Gastroesophageal sphincter (tissue), 4 donors: ENCODE results near the gene SH2D3A. TPM values are rescaled to one million over a fixed set of nuclear protein-coding genes. Genes with fewer than 3 reads are reported as not detected.
"Not testable (repeated sequence)": the region's sequence is repeated elsewhere in the genome, so short reads cannot be mapped to it uniquely, and the experiment has no call there.

Source experiments
- ATAC-seq: fragments of 150-250 bp; one replicate; pipeline ENCODE4 v1.9.1; 2016; ENCODE audit warnings: mild to moderate bottlenecking, moderate library complexity
- H3K27ac ChIP-seq, 4 donors: fragments of 200-600 bp; sonication (generic) in 3 of 4; 1 replicate in 3 of 4; 2 replicates in 1 of 4; pipeline ENCODE4 v1.5.1; 2016 to 2019
- H3K27me3 ChIP-seq: fragments of 200-600 bp; sonication (generic); one replicate; pipeline ENCODE4 v1.5.1; 2019
- H3K36me3 ChIP-seq, 2 donors: fragments of 200-600 bp; sonication (generic); one replicate each; pipeline ENCODE4 v1.5.1; 2019; ENCODE audit warnings: control low read depth in 1 of 2
- H3K4me1 ChIP-seq, 3 donors: fragments of 200-600 bp; sonication (generic); 1 replicate in 2 of 3; 2 replicates in 1 of 3; pipeline ENCODE4 v1.5.1; 2016 to 2019; ENCODE audit warnings: control low read depth in 2 of 3
- H3K4me3 ChIP-seq, 2 donors: fragments of 200-600 bp; sonication (generic); one replicate each; pipeline ENCODE4 v1.5.1; 2019; ENCODE audit warnings: mild to moderate bottlenecking in 1 of 2, moderate library complexity in 1 of 2
- H3K9me3 ChIP-seq, 3 donors: fragments of 200-600 bp; sonication (generic); one replicate each; pipeline ENCODE4 v1.5.1; 2017 to 2019; ENCODE audit warnings: control low read depth in 2 of 3
- EP300 ChIP-seq: sonication (generic); formaldehyde crosslinking; IDR thresholded peaks from one replicate; pipeline ENCODE4 v1.6.1; 2017; ENCODE audit warnings: antibody characterized with exemption, mild to moderate bottlenecking
- POLR2A ChIP-seq, 2 donors: fragments of 450-650 bp; IDR thresholded peaks; one replicate each; pipeline ENCODE4 v1.6.1; 2017; ENCODE audit warnings: antibody characterized with exemption in 2 of 2, mild to moderate bottlenecking in 2 of 2, moderate library complexity in 1 of 2
- POLR2AphosphoS5 ChIP-seq: sonication (generic); formaldehyde crosslinking; IDR thresholded peaks from one replicate; pipeline ENCODE4 v1.6.1; 2017; ENCODE audit warnings: antibody characterized with exemption
- WGBS, 2 donors: methylation state at CpG; one replicate each; pipeline ENCODE4 v1.1.5; 2018; ENCODE audit warnings: low coverage in 1 of 2; 5-methylcytosine and 5-hydroxymethylcytosine counted together
- total RNA-seq, 4 donors: library from RNA; depleted of rRNA; stranded (reverse); fragments of >200 nt; gene quantifications; one replicate each; pipeline ENCODE4 v1.1.0, GENCODE V29; 2016
- TF ChIP-seq, protein P1 (sequence below), 4 experiments: fragments of 200-600 bp in 2 of 4; fragments of 450-650 bp in 2 of 4; sonication (generic) in 1 of 4; IDR thresholded peaks; one replicate each; pipeline ENCODE4 v1.5.1; 2017 to 2019; ENCODE audit warnings: antibody characterized with exemption in 4 of 4, mild to moderate bottlenecking in 2 of 4, moderate library complexity in 2 of 4

The SH2D3A gene
- total RNA-seq, 4 donors from 2014 or later: 0.78 to 5.8 (median 1.7) TPM; not detected in 1

DNA sequence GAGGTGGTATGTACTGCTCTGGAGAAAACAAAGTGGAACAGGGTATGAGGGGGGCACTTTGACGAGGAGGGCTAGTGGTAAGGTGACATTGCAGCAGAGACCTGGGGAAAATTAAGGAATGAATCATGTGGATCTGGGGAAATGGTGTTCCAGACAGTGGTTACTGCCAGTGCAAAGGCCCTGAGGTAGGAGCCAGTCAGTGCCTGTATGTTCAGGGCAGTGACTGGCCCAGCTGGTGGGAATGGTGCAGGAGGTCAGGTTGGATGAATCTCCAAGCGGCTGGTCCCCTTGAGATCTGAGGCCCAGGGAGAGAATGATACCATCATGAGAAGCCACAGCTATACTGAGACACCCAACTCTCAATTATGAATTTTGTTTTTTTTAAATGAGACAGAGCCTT lies 10.2 kb upstream of the SH2D3A start:
- no peaks in the 10 kb centered on the region for H3K4me1 ChIP-seq
- H3K4me3 ChIP-seq: no peak overlapping the region
- peaks cover 11% of the 10 kb centered on the region for H3K27me3 ChIP-seq
- 70 to 71% methylated on average over 2 of the region's 2 CpGs for WGBS, 2 donors
- H3K9me3 ChIP-seq: no peaks in the 10 kb centered on the region
- H3K27ac ChIP-seq: no peak overlapping the region
- H3K36me3 ChIP-seq: no peaks in the 10 kb centered on the region
- no peak for ATAC-seq
- TF ChIP-seq, protein P1, sequence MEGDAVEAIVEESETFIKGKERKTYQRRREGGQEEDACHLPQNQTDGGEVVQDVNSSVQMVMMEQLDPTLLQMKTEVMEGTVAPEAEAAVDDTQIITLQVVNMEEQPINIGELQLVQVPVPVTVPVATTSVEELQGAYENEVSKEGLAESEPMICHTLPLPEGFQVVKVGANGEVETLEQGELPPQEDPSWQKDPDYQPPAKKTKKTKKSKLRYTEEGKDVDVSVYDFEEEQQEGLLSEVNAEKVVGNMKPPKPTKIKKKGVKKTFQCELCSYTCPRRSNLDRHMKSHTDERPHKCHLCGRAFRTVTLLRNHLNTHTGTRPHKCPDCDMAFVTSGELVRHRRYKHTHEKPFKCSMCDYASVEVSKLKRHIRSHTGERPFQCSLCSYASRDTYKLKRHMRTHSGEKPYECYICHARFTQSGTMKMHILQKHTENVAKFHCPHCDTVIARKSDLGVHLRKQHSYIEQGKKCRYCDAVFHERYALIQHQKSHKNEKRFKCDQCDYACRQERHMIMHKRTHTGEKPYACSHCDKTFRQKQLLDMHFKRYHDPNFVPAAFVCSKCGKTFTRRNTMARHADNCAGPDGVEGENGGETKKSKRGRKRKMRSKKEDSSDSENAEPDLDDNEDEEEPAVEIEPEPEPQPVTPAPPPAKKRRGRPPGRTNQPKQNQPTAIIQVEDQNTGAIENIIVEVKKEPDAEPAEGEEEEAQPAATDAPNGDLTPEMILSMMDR (IDR thresholded peaks at IDR 0.05): no peak
- no peak for TF ChIP-seq POLR2A (IDR thresholded peaks at IDR 0.05)

DNA sequence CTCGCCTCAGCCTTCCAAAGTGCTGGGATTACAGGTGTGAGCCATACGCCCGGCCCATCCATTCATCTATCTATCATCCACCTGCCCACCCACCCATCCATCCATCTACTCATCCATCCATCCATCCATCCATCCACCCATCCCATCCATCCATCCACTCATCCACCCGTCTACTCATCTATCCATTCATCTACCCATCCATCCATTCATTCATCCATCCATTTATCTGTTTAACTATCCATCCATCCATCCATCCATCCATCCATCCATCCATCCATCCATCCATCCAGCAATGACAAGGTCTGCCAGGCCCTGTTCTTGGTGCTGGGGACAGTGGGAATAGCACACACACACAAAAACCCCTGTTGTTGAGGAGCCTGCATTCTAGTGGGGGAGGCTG lies 9.8 kb upstream of the SH2D3A start:
- no peak overlapping the region for H3K27ac ChIP-seq
- H3K4me3 ChIP-seq: no peak overlapping the region
- no peak for TF ChIP-seq POLR2AphosphoS5
- peaks cover 15% of the 10 kb centered on the region for H3K27me3 ChIP-seq
- WGBS, 2 donors: 87 to 93% methylated on average over 4 of the region's 4 CpGs
- no peaks in the 10 kb centered on the region for H3K9me3 ChIP-seq
- H3K4me1 ChIP-seq: no peaks in the 10 kb centered on the region
- ATAC-seq: no peak
- no peaks in the 10 kb centered on the region for H3K36me3 ChIP-seq

DNA sequence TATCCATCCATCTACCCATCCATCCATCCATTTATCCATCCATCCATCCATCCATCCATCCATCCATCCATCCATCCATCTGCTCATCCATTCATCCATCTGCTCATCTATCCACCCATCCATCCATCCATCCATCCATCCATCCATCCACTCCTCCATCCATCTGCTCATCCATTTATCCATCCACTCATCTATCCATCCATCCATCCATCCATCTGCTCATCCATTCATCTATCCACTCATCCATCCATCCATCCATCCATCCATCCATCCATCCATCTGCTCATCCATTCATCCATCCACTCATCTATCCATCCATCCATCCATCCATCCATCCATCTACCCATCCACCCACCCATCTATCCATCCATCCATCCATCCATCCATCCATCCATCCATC lies 8.8 kb upstream of the SH2D3A start:
- peaks cover 18% of the 10 kb centered on the region for H3K27me3 ChIP-seq

DNA sequence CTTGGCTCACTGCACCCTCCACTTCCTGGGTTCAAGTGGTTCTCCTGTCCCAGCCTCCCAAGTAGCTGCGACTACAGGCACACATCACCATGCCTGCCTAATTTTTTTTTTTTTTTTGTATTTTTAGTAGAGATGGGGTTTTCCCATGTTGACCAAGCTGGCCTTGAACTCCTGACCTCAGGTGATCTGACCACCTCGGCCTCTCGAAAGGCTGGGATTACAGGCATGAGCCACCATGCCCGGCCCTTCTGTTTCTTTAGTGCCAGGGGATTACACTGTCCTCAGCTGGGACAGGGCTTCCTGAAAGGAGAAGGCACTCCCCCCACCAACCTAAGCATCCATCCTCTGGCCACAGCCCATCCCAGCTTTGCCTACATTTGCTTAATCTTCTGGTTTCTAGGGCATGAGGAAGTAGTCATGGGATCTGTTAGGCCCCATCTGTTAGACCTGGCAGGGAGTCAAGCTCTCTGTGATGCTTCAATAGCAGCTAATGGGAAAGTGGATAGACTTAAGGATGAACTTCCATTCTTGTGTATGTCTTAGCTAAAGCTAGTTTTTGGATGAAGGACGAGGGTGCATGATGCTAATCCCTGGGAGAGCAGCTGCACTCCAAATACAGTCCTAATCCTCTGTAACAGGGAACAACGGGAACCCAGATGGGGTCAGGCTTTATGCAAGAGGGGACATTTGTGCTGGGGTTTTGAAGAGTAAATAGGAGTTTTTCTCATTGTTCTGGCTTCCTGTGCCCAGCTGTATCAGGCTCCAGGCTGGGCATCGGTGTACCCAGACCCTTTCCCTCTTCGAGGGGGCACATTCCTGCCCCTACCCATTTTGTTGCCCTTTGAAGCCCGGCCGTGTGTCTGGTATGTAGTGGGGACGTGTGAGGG lies 7.8 kb upstream of the SH2D3A start:
- no peak overlapping the region for H3K4me3 ChIP-seq
- 76 to 89% methylated on average over 1 to 5 of the region's 11 CpGs for WGBS, 2 donors
- H3K27ac ChIP-seq: no peak overlapping the region
- no peaks in the 10 kb centered on the region for H3K36me3 ChIP-seq
- H3K27me3 ChIP-seq: peaks cover 25% of the 10 kb centered on the region
- no peak for ATAC-seq
- H3K9me3 ChIP-seq: no peaks in the 10 kb centered on the region
- H3K4me1 ChIP-seq: no peaks in the 10 kb centered on the region
- TF ChIP-seq POLR2A (IDR thresholded peaks at IDR 0.05) (no peak), EP300 (no peak), POLR2AphosphoS5 (no peak)
- TF ChIP-seq, protein P1 (IDR thresholded peaks at IDR 0.05): no peak

More for the DNA sequence above, 8.8 kb upstream of the SH2D3A start:
- H3K4me1 ChIP-seq, H3K27ac ChIP-seq, ATAC-seq, H3K4me3 ChIP-seq, H3K36me3 ChIP-seq, H3K9me3 ChIP-seq: not testable (repeated sequence)

DNA sequence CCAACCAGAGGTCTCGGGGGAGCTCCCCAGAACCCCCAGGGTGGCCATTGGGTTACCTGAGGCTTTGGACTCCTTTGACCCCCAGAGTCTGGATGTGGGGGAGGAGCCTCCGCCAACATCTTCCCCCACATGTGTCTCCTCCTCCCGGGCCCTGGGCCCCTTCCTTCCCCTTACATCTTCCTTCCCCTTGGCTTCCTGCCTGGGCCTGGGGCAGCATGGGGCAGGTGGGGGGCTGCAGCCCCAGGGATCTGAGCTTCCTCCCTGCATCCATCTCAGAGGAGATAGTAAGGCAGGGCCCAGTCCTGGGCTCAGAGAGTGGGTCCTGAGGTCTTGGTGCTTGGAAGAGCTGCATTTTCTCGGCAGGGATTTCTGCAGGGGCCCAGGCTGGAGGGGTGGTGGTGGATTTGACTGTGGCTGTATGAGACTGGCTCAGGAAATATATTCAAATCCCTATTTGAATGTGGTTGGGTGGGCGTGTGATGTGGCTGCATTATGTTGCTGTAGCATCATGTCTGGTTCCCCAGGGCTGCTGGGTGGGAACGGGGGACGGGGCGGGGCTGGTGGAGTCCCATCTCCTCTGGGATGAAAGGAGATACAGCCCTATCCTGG lies 6.2 kb upstream of the SH2D3A start:
- no peaks in the 10 kb centered on the region for H3K36me3 ChIP-seq
- TF ChIP-seq EP300 (no peak), POLR2AphosphoS5 (no peak), POLR2A (IDR thresholded peaks at IDR 0.05) (no peak)
- TF ChIP-seq, protein P1 (IDR thresholded peaks at IDR 0.05): no peak
- H3K27me3 ChIP-seq: peaks cover 41% of the 10 kb centered on the region
- H3K4me3 ChIP-seq: peak overlapping the region in 1 of 2 donors; percentile 47
- H3K9me3 ChIP-seq: no peaks in the 10 kb centered on the region
- no peak for ATAC-seq
- H3K4me1 ChIP-seq: no peaks in the 10 kb centered on the region
- WGBS, 2 donors: 19% methylated on average over 2 of the region's 8 CpGs; no CpG with 5 or more reads in 1 of the 2 donors
- H3K27ac ChIP-seq: peak overlapping the region in 1 of 4 donors; percentile 53

DNA sequence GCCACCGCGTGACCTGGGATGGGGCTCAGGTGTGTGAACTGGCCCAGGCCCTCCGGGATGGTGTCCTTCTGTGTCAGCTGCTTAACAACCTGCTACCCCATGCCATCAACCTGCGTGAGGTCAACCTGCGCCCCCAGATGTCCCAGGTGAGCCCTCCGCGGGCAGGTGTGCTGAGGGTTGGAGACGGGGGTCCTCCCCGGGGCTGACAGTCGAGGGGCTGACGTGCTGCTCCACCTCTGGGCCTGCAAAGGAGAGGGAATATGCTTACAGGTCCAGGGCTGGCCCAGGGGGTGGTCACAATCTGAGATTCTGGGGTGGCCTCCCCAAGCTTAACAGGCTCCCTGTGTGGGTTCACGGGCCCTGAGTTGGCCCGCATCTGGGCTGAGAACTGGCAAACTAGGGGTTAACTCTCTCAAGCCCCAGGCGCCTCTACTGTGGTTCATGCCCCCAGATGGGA lies 5.7 kb upstream of the SH2D3A start:
- TF ChIP-seq POLR2A (IDR thresholded peaks at IDR 0.05): no peak
- no peak for TF ChIP-seq EP300
- TF ChIP-seq POLR2AphosphoS5: no peak
- TF ChIP-seq, protein P1 (IDR thresholded peaks at IDR 0.05): no peak
- peak overlapping the region; percentile 6 to 47 for H3K4me3 ChIP-seq
- WGBS, 2 donors: no CpG with 5 or more reads among the region's 14 CpGs
- H3K36me3 ChIP-seq: no peaks in the 10 kb centered on the region
- H3K27me3 ChIP-seq: peaks cover 46% of the 10 kb centered on the region
- H3K27ac ChIP-seq: peak overlapping the region in 2 of 4 donors; percentile 7 to 53
- ATAC-seq: no peak
- no peaks in the 10 kb centered on the region for H3K9me3 ChIP-seq
- H3K4me1 ChIP-seq: peaks cover 0 to 2% (median 0%) of the 10 kb centered on the region in 3 donors
